Mucosa of descending colon (tissue), 3 donors: ENCODE measurements around the gene PURB. TPM values are rescaled to one million over a fixed set of nuclear protein-coding genes. Genes with fewer than 3 reads are reported as not detected.
"Not testable (repeated sequence)": the region's sequence is repeated elsewhere in the genome, so short reads cannot be mapped to it uniquely, and the experiment has no call there.

Experiments
- ATAC-seq: fragments of 200-7000 bp; cut with Tn5 transposase; one replicate; pipeline ENCODE4 v1.9.1; 2020; ENCODE audit warnings: mild to moderate bottlenecking, moderate library complexity
- DNase-seq, 3 donors: peaks; one replicate each; pipeline ENCODE4 v3.0.0-alpha.2; 2020
- H3K36me3 ChIP-seq: fragments of 200-600 bp; one replicate; pipeline ENCODE4 v1.8.0; 2021; ENCODE audit warnings: low read depth, mild to moderate bottlenecking
- H3K4me1 ChIP-seq: fragments of 200-600 bp; one replicate; pipeline ENCODE4 v1.8.0; 2021; ENCODE audit warnings: low read depth, mild to moderate bottlenecking
- H3K4me3 ChIP-seq: fragments of 200-600 bp; one replicate; pipeline ENCODE4 v1.8.0; 2021; ENCODE audit warnings: mild to moderate bottlenecking
- H3K9me3 ChIP-seq: fragments of 200-600 bp; one replicate; pipeline ENCODE4 v1.8.0; 2021; ENCODE audit warnings: mild to moderate bottlenecking
- CTCF ChIP-seq: fragments of 200-600 bp; IDR thresholded peaks from one replicate; pipeline ENCODE4 v1.8.0; 2022; ENCODE audit warnings: antibody characterized with exemption, mild to moderate bottlenecking
- intact Hi-C, 2 donors: fragments of 100-400 bp; cut with DNase I in 1 of 2; cut with micrococcal nuclease in 1 of 2; formaldehyde crosslinking; loops; one replicate each; pipeline versions ENCODE4 v1.11.0 to v1.11.1; 2022; cut with DNase I, micrococcal nuclease
- long read RNA-seq, 2 donors: library from polyadenylated mRNA; unstranded; transcript quantifications; one replicate each; pipeline ENCODE4 v2.0.0, GENCODE V29; 2019 to 2021
- total RNA-seq, 3 donors: library from RNA; stranded (reverse); fragmentation: NEBNext Ultra II Directional in 2 of 3; extraction: Animal tissue kit (Norgen Biotek cat#: 25700) in 2 of 3; gene quantifications; one replicate each; pipeline versions ENCODE4 v1.2.1 to v1.2.4, GENCODE V29; 2021 to 2023
- donor health status: DM: no; HTN: no; CAD: no; lungs with moderate emphysema.
- donor health status: DM: no; HTN: no; CAD: no.
- donor health status: DM: no; HTN: yes; CAD: no.

PURB gene
- total RNA-seq = 10 to 100 TPM; 18.5 to 47.1 (median 20.1) TPM
- long read RNA-seq, donor 1, full-length matches to known transcripts = 26 of 27 reads
- long read RNA-seq, donor 1, partial matches to known transcripts = 0 of 27 reads
- long read RNA-seq, donor 1, other reads (novel, unspliced or antisense) = 1 of 27 reads
- long read RNA-seq, donor 2, full-length matches to known transcripts = 1 of 1 reads
- long read RNA-seq, donor 2, partial matches to known transcripts = 0 of 1 reads
- long read RNA-seq, donor 2, other reads (novel, unspliced or antisense) = 0 of 1 reads

- peak; percentile 97 for ATAC-seq
- peak; percentile 96 to 97 (median 96) for DNase-seq
- Histone ChIP-seq H3K4me3 (peak within 1 kb of the TSS; percentile 93), H3K9me3 (no peaks in the 10 kb centered on the region), H3K36me3 (no peaks in the 10 kb centered on the region), H3K4me1 (peaks cover 31% of the 10 kb centered on the region)
- intact Hi-C loops = no loop called here
- no peak for TF ChIP-seq CTCF
Observed at GRCh38 chr7:44885394-44886317, at the start of gene PURB. PURB (minus strand) TSS chr7:44885530; CDS start chr7:44885348, 182 bp downstream.

GRCh38 chr7:44935016-44935415 lies 49.7 kb upstream of the PURB start:
- no peaks in the 10 kb centered on the region for H3K4me1 ChIP-seq
- no peak overlapping the region for H3K4me3 ChIP-seq

GRCh38 chr7:44934510-44934909 lies 49.2 kb upstream of the PURB start:
- H3K4me3 ChIP-seq, ATAC-seq, H3K4me1 ChIP-seq, DNase-seq, H3K9me3 ChIP-seq, H3K36me3 ChIP-seq, intact Hi-C loops: not testable (repeated sequence)

More at GRCh38 chr7:44935016-44935415, 49.7 kb upstream of the PURB start:
- DNase-seq (no peak), ATAC-seq (no peak)
- H3K9me3 ChIP-seq = no peaks in the 10 kb centered on the region
- no peaks in the 10 kb centered on the region for H3K36me3 ChIP-seq
- intact Hi-C loops = no loop called here
- no peak for TF ChIP-seq CTCF

- Histone ChIP-seq H3K4me1 (no peaks in the 10 kb centered on the region), H3K36me3 (no peaks in the 10 kb centered on the region), H3K9me3 (no peaks in the 10 kb centered on the region), H3K4me3 (no peak overlapping the region)
- DNase-seq = no peak
- ATAC-seq = no peak
- no peak for TF ChIP-seq CTCF
- intact Hi-C loops = no loop called here
Observed at GRCh38 chr7:44930921-44931320, 45.6 kb upstream of the PURB start.

GRCh38 chr7:44922351-44922694 lies 37.0 kb upstream of the PURB start:
- Histone ChIP-seq H3K4me1 (no peaks in the 10 kb centered on the region), H3K9me3 (no peaks in the 10 kb centered on the region), H3K4me3 (no peak overlapping the region), H3K36me3 (no peaks in the 10 kb centered on the region)
- TF ChIP-seq CTCF = no peak
- no peak for ATAC-seq
- no peak for DNase-seq
- intact Hi-C loops = loop anchor here (10.0 kb wide), 1 partner anchor 68 kb away; no protein-coding TSS in a partner anchor
